HG03354 (cell line): ENCODE results near the gene ABCG1.

ENCODE experiments used
- ATAC-seq: cut with Tn5 transposase; IDR thresholded peaks from one replicate; pipeline ENCODE4 v1.9.1; 2021; ENCODE audit warnings: mild to moderate bottlenecking; ENCODE audit not compliant: unreplicated experiment, poor library complexity, severe bottlenecking

The ABCG1 gene

DNA sequence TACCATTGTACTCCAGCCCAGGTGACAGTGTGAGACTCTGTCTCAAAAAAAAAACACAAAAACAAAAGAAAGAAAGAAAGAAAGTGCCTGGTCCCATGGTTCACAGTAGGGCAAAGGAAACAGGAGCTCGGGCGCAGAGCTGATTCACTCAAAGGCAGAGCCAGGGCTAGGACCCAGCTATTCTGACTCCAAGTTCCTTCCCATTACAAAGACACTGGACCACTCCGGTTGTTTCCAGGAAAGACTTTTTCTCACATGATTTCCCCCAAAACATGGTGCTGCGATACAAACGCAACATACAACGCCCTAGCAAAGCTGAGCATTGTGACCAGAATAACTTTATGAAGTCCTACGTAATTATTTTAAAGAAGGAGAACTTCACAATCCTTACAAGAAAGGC lies 10.7 kb downstream of the ABCG1 start:
- ATAC-seq, result no peak

DNA sequence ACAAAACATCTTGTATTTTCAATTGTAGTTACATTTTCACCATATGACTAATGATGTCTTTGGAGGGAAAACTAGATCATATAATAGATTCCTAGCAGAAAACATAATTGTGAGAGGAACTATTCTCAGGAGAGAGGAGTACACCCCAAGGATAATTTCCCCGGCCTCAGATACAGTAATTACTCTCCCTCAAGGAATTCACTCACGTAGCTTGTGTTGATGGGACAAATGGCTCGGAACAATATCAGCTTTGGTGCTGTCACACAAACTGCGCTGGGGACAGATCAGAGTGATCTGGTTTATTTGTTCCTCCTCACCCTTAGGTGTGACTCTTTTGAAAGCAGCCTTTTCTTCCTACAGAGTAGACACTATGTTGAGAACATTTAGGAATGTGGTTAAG lies 11.2 kb downstream of the ABCG1 start:
- ATAC-seq, result no peak

DNA sequence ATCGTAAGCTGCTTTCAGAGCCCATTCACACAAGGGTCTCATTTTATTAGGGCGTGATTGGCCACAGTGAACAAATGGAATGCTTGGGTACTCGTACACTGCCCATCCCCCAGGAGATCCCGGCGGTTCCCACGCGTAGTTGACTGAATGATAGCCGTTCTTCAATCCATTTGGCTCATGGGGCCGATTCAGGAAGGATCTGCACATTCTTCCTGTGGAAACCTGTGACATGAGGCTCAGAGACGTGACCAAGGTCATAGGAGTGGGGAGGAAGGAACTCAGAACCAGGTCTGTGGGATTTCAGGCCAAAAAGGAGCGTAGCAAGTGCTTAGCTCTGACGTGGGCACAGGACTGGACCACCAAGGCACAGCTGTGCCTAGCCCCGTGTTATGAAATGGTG lies 11.7 kb downstream of the ABCG1 start:
- no peak for ATAC-seq

DNA sequence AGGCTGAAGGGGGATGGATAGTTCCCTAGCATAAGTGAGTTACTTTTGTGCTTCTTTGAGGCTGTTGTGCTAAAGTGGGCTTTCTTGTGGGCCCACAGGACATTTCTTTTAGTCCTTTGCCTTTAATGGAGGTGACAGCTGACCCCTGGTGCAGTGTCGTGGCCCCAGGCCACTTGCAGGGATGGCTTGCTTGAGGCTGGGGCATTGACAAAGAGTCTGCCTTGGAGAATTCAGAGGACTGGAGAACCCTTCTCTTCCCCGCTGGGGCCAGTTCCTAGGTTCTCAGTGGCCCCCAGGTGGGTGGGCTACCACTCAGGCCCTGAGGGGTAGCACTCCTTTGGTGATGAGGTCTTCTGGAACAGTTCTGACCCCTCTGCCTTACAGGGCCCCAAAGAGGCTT lies 12.8 kb downstream of the ABCG1 start:
- ATAC-seq, result no peak

DNA sequence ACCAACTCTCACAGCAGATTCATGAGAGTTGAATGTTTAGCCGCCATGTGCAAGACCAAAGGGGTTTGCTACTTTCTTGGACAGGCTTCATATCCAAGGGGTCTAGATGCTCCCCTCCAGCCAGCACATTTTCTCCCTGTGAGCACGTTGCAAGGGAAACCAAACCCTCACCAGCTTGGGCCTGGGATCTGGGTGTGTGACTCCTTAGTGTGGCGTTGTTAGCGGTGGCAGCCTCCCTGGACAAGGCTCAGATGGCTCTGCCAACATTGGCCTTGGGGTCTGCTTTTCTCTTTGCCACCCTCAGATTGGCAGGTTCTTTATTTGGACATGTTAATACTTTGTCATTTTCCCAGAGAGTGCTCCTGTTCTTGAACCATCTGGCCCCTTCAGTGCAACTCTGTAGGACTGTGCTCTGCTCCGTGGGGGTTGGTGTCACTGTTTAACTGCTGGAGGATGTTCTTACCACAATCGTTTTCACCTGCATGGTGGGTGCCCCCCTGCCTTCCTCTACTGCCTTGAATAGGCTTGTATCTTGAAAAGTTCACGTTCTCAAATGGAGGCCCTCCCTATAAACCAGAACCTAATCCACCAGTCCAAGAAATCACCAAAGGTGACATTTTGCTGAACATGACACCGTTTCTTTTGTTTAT lies 13.4 kb downstream of the ABCG1 start:
- no peak for ATAC-seq

DNA sequence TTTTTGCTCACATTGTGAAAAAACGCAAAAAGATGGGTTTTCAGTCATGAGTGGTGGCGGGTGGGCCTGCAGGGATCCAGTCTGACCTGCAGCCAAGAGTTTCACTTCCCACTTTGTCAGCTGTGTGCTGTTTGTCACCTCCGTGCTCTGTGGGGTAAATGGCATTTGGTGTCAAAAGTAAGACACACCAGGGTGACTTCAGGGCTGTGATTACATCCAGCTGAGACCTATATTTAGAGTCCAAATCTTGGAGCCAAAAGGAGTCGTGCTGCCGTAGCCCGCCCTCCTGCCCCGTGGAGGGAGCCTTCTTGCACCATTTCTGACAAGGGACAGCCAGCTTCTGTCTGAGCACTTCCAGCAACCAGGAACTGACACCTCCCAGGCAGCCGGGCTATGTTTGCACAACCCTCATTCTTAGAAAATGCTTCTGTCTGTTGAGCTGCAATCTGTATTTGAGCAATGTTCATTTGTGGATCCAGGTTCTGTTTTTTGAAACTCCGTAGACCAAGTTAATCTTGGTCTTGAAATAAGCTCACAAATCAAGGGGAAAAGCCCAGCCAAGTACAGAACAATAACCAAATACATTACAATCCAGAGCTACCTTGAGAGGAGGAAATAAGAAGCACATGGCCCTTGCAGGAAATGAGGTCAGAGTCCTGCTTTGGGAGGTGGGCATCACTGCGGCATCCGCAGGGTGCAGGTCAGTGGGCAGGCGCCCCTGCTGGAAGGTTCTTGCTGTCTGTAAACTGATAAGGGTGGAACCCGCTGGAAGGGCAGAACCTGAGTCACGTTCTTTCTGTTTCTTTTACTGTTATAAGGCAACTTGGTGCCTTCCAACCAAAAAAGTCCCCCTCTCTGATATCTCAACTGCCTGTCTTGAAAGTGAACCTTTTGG lies 14.4 kb downstream of the ABCG1 start:
- peak; percentile 52 for ATAC-seq

DNA sequence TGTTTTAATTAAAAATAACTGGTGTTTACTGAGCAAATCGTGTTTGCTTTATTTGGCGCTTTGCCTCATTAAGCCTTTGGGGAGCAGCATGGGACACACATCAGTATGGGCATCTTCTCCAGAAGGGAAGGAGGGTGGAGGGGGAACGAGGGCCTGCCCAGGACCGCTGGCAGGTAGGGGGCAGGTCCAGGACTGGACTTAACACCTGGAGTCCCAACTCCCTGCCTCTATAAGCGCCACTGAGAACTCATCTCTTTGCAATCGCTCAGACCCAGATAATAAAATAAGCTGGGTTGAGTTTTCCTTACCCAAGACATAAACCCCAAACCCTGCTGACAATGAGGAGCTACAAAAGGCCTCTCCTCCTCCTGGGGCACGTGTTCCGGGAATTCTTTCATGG lies 15.1 kb downstream of the ABCG1 start:
- ATAC-seq, result no peak

DNA sequence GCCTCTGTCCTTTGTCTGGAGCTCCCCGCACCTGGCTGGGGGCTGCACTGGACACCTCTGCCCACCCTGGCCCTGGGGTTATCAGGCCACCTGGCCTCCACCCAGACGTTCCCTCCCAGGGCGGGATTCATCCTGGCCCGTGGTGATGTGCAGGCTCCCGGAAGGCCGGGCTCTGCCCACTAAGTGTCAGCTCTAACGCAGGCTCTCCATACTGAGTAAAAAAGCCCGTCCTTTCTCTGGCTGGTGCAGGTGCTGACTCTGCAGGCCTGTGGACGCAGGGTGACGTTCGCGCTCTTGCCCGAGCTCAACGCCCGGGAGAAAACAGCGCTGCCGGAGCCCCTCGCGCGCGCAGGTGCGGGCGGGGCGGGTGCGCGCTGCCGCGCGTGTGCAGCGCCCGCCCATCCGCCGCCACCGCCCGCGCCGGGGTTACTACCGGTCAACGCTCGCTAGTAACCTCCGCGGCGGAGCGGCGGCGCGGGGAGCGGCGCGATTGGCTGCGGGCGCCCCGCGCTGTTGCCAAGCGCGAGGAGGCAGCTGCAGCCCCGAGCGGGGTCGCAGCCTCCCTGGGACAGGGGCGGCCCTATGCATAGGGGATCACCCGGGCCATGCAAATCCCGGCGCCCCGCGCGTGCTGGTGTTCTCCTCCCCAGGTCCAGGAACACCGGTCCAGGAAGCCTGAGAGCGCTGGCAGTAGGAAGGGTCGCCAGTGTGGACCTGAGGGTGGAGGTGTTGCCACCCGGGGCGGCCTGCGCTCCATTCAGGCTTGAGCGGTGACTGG lies 15.7 kb downstream of the ABCG1 start:
- peak; percentile 38 for ATAC-seq

DNA sequence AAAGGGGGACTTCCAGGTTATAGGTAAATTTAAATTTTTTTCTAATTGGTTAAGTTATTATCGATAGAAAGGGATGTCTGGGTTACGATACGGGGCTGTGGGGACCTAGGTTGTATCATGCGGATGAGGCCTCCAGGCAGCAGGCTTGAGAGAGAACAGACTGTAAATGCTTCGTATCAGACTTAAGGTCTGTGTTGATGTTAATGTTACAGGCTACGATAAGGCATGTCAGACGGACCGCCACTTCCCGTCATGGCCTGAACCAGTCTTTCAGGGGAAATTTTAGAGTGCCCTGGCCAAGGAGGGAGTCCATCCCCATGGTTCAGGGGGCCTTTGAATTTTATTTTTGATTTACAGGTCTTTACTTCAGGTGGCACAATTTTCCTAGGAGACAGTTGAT lies 16.7 kb downstream of the ABCG1 start:
- ATAC-seq, result no peak

DNA sequence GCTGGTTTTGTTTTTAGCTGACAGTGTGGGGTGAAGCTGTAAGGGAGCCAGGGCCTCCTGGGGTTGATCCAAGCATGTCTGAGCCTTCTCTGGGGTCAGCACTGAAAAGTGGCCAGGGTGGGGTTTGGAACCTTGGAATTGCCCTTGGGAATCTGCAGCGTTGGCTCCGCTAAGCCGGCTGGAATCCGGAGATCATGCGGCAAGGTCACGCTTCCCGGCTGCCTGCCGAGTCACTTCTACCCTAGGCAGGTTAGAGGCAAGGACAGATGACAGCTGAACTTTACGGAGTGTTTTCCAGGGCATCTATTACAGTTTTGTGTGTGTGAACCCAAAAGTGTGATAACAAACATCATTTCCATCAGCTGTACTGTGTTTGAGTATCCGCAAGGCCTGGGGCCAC lies 17.1 kb downstream of the ABCG1 start:
- no peak for ATAC-seq

DNA sequence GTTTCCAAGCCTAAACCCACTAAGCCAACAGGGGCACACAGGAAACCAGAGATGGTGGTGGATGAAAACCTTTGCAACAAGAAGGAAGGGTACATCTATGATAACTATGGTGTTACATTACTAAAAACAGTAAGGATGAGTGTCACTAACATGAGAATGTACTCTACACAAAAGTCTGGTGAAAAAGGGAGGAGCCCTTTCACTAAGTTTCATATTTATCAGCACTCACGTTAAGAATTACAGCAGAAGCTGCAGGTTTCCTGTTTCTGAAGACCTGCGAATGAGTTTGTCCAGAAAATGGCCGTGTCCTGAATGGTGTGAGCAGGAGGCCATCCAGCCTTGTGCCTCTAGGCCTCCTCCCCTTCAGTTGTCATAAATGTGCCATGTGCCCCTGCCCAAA lies 17.8 kb downstream of the ABCG1 start:
- no peak for ATAC-seq

DNA sequence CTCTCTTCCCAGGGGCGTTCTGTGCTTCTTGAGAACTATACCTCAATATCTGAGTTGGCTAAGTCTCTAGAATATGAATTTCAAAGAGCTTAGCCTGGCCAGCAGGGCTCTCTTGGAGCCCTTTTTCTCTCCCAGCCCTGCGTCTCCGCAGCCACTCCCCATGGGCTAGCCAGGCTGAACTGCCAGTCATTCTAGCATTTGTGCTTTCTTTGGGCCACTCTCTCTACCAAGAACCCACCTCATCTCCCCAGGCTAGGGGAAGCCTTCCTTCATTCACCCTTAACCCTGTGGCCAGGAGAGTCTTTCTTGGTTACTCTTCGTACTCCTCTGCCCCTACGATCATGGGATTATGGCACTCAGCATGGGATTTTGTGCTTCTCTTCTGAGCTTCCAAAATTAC lies 18.2 kb downstream of the ABCG1 start:
- ATAC-seq, result no peak

DNA sequence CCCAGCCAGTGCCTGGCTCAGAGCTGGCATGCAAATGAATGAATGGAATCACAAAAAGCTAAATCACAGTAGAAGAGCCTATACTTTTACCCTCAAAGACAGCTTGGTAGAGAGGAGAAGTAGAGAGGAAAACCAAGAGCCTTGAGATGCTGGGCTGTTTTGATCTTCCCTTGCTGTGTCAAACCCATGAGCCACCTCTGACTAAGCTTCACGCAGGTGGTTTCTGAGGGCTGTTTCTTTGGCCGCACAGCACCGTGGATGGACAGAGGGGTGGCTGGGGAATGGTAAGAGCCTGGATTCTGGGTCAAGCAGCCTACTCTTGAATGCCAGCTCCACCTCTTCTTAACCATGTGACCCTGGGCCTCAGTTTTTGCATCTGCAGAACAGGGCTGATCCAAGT lies 18.6 kb downstream of the ABCG1 start:
- ATAC-seq, result no peak

DNA sequence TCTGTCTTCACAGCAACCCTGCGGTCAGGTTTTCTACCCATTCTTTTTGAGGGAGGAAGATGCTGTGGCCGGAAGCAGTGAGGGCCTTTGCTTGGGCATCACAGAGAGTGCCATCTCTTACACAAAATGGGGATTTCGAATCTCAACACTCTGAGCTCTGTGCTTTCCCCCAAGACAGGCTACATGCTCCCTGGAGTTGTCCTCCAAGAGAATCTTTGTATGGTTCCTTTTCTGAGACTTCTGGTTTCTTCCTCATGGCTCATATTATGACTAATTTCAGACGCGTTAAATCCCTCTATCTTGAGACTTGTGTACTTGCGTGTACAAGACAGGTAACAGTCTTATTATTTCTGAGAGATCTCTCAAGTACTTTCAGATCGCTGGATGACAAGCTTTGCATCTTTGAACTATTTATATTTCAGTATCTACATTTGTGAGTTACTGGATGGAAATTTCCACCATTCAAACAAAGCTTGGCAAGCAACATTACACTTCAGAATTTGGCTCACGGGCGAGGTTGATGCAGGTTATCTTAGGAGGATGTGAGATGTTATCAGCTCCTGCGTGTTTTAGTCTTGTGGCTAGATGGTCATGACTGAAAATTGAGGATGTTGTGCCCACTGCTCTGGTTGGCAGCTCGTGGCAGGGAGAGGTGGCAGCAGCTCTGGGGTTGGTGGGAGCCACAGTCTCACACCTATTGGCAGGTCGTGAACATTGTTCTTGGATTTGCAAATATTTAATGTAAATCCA lies 19.4 kb downstream of the ABCG1 start:
- ATAC-seq, result no peak

DNA sequence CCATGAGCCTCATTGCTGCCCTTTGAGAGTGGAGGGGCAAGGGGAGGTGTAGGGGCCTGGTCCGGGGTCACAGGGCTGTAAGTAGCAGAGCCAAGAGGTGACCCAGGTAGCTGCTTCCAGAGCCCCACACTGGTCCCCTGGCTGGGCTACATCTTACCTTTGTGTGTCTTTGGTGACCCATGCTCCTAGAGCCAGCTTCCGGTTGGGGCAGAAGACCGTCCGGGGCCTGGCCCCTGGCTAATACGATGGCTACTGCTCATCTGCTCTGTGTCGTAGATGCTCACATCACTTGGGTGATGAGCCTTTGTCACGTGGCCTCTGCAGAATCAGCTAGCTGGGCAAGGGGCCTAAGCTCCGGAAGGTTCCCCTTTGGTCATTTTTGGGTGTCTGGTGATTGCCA lies 20.6 kb downstream of the ABCG1 start:
- ATAC-seq, result no peak

DNA sequence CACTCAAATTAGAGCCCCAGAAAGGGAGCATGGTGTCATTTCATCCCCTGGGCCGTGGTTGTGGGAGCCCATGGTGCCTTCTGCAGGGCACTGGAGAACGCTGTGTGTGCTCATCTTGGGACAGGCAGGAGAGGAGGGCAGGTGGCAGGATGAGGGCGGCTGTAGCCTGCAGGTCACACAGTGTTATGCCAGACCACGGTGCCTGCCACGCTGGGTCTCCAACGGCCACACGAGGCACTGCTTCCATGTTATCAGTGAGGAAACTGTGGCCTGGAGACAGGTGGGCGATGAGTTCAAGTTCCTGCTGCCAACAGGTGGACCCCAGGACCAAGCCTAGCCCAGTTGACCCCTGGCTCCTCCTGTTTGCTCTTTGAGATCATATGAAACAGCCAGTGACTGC lies 21.0 kb downstream of the ABCG1 start:
- ATAC-seq, result no peak

DNA sequence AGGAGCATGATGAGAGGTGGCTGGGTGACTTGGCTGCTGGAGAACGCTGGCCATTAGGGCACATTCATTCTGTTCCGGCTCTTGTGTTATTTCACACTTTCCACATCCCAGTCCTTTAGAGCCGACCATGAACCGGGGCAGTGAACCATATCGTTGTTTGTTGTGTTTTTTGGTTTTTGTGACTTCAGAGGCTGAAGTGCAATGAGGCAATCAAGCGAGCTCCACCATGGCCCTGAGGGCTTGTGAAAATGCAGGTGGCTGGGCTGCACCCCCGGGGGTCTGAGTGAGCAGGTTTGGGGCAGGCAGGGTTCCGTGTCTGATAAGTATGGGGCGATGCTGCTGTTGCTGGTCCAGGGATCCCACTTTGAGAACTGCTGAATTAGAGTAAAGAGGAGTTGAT lies 23.7 kb downstream of the ABCG1 start:
- ATAC-seq, result no peak

DNA sequence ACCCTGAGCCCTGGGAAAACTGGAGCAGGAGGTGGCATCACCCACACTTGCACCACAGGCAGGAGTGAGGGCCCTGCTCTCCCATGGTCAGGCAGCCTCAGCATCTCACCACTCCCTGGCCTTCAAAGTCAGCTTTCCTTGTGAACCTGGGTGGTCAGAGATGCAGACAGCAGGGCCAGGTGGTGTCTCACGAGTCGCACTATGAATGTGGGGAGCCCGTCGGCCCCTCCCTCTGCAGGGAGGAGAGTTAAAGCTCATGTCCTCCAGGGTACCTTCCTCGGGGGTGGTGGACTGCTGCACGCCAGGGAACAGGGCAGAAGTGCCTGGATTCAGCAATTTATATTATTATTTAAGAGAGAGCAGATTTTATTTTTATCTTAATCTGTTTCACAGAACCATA lies 24.1 kb downstream of the ABCG1 start:
- no peak for ATAC-seq

DNA sequence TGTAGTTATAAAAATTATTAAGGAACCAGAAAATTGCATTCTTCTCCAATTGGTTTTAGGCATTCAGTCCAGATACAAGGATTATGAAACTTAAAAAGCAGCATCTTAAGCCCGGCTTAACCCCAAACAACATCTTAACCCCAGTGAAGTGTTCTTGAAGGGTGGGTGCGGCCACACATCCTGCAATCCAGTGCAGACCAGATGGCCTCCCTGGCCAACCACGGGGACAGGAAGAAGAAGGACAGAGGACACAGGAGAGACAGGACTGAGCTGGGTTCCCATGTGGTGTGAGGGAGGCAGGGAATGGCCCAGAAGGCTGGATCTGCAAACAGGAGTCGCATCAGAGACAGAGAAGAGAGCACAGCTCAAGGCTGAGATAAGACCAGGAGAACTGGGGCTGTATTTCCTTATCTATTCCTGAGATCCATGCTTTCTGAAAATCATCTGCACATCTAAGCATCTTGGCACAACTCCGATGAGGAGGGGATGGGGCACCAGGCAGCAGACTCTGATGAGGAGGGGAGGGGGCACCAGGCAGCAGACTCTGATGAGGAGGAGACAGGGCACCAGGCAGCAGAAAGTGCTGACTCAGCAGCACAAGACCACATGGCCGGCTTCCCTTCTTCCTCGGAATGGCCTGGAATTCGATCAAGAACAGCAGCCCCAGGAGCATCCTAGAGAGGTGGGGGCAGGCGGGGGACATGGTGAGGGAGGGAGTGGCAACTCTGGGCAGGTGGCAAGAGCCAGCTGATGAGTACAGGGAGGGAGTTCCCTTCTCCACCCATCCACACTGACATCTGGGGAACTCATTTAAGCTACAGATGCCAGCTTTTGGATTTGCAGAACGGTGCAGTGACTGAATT lies 26.6 kb downstream of the ABCG1 start:
- ATAC-seq, result no peak
